HepG2 (cell line): ENCODE measurements around the gene ZNF490. TPM values are rescaled to one million over a fixed set of nuclear protein-coding genes. Genes with fewer than 3 reads are reported as not detected.

Source experiments
- AGO2 ChIP-seq: fragments of 200-400 bp; formaldehyde crosslinking; optimal IDR thresholded peaks from 2 replicates; pipeline ENCODE3; 2017; ENCODE audit warnings: mild to moderate bottlenecking, low read depth, low read length, moderate library complexity
- ELF3 ChIP-seq: IDR thresholded peaks from 2 replicates; pipeline ENCODE4 v1.6.1; 2016; ENCODE audit warnings: missing genetic modification reagents, missing compliant biosample characterization
- GFI1 ChIP-seq: sonication (generic); formaldehyde crosslinking; IDR thresholded peaks from 2 replicates; pipeline ENCODE4 v1.5.0; 2020; ENCODE audit warnings: missing genetic modification reagents, mild to moderate bottlenecking, borderline replicate concordance
- HES4 ChIP-seq: sonication (generic); formaldehyde crosslinking; IDR thresholded peaks from 2 replicates; pipeline ENCODE4 v1.9.0; 2021; ENCODE audit warnings: mild to moderate bottlenecking, missing genetic modification reagents, borderline replicate concordance
- HIVEP1 ChIP-seq: sonication (generic); formaldehyde crosslinking; IDR thresholded peaks from 2 replicates; pipeline ENCODE4 v1.4.0; 2020; ENCODE audit warnings: mild to moderate bottlenecking, missing genetic modification reagents
- KDM5B ChIP-seq: sonication (generic); formaldehyde crosslinking; IDR thresholded peaks from 2 replicates; pipeline ENCODE4 v1.4.0; 2020; ENCODE audit warnings: missing genetic modification reagents, mild to moderate bottlenecking, borderline replicate concordance
- NFE2L1 ChIP-seq: sonication (generic); formaldehyde crosslinking; IDR thresholded peaks from 2 replicates; pipeline ENCODE4 v1.4.0; 2020; ENCODE audit warnings: missing genetic modification reagents, mild to moderate bottlenecking, borderline replicate concordance
- NRL ChIP-seq: sonication (generic); formaldehyde crosslinking; IDR thresholded peaks from 2 replicates; pipeline ENCODE4 v1.5.0; 2020; ENCODE audit warnings: missing genetic modification reagents, mild to moderate bottlenecking, moderate library complexity, borderline replicate concordance
- SYNCRIP ChIP-seq: fragments of 200-400 bp; formaldehyde crosslinking; IDR thresholded peaks from 2 replicates; pipeline ENCODE4 v1.6.1; 2018; ENCODE audit warnings: mild to moderate bottlenecking, low read depth, low read length; ENCODE audit not compliant: insufficient read depth
- ZNF407 ChIP-seq: sonication (generic); formaldehyde crosslinking; IDR thresholded peaks from one replicate; pipeline ENCODE4 v1.5.1; 2020; ENCODE audit warnings: mild to moderate bottlenecking, missing genetic modification reagents; ENCODE audit errors: not compliant biosample characterization
- ZNF512B ChIP-seq: sonication (generic); formaldehyde crosslinking; IDR thresholded peaks from 2 replicates; pipeline ENCODE4 v1.5.1; 2020; ENCODE audit warnings: missing genetic modification reagents, mild to moderate bottlenecking, borderline replicate concordance
- ZNF556 ChIP-seq: sonication (generic); formaldehyde crosslinking; IDR thresholded peaks from 2 replicates; pipeline ENCODE4 v1.4.0; 2020; ENCODE audit warnings: mild to moderate bottlenecking, missing genetic modification reagents, borderline replicate concordance
- ZNF577 ChIP-seq: sonication (generic); formaldehyde crosslinking; IDR thresholded peaks from 2 replicates; pipeline ENCODE4 v1.4.0; 2020; ENCODE audit warnings: mild to moderate bottlenecking, low read depth, missing genetic modification reagents, borderline replicate concordance
- ZNF790 ChIP-seq: sonication (generic); formaldehyde crosslinking; IDR thresholded peaks from 2 replicates; pipeline ENCODE4 v1.8.0; 2022; ENCODE audit warnings: missing genetic modification reagents, mild to moderate bottlenecking, borderline replicate concordance
- polyA plus RNA-seq, 8 experiments: library from polyadenylated mRNA; depleted of rRNA in 3 of 8; stranded (reverse) in 7 of 8; unstranded in 1 of 8; fragments of >200 nt; fragmentation: Illumina TruSeq in 4 of 8; extraction: Trizol in 4 of 8; gene quantifications; 2 replicates each; pipeline versions ENCODE4 v1.2.1 to v1.2.3, GENCODE V29; 2011 to 2016; ENCODE audit warnings: low read depth in 4 of 8, missing spikeins in 1 of 8, mixed read lengths in 1 of 8; ENCODE audit not compliant: insufficient read depth in 1 of 8
- total RNA-seq, 5 experiments: library from RNA; depleted of rRNA; stranded (reverse); fragments of >200 nt; fragmentation: Illumina TruSeq; extraction: Trizol; gene quantifications; 2 replicates each; pipeline ENCODE4 v1.2.3, GENCODE V29; 2016; ENCODE audit warnings: low read depth in 1 of 5
- TF ChIP-seq, protein P1 (sequence below): sonication (generic); formaldehyde crosslinking; IDR thresholded peaks from 2 replicates; pipeline ENCODE4 v1.4.0; 2020; ENCODE audit warnings: missing genetic modification reagents, mild to moderate bottlenecking, borderline replicate concordance

Gene ZNF490
- total and polyA plus RNA-seq, 2 of the 13 experiments (the other 11 are each of a cell fraction or from before 2014, with no cell fraction given): 1.3 to 2.9 TPM

DNA sequence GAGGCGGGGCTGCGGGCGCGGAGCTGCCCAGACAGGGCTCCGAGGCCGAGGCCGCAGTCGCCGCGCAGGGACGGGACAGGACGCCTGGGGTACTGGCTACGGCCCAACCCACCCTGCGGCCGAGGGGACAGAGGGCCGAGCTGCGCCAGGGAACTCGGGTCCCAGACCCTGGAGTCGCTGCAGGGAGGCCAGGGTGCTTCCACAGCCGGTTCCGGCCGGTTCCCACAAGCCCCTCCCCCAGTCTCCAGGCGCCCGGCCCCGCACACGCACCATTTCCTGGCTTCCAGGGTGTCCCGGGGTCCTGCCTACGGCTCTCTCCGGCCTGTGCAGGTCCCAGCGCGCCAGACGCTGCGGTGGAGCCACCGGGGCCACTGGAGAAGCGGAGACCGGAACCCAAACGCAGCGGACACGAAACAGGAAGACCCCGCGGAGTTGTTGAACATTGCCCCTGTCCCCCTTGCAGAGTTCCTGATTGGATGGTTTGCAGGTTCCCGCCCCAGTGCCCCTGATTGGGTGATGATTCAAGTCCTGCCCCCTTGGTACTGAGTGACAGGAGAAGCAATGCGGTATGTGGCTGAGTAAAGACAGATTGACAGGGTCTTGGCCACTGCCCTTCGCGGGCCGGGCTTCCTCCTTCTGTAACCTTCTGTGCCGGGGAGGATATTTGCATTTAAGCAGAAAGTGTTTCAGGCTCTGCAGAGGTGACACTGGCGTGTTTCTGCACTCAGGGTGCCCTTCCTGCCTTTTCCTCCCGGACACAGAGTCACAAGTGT, 59.4 kb downstream of the ZNF490 start, which contains the start of gene ZNF564 (continued):
- TF ChIP-seq, protein P1, sequence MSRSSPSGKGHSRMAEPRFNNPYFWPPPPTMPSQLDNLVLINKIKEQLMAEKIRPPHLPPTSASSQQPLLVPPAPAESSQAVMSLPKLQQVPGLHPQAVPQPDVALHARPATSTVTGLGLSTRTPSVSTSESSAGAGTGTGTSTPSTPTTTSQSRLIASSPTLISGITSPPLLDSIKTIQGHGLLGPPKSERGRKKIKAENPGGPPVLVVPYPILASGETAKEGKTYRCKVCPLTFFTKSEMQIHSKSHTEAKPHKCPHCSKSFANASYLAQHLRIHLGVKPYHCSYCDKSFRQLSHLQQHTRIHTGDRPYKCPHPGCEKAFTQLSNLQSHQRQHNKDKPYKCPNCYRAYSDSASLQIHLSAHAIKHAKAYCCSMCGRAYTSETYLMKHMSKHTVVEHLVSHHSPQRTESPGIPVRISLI (CRISPR knock-in tag): no peak; the same call in 1 of the 2 replicates
- TF ChIP-seq SYNCRIP (no peak), ELF3 (CRISPR knock-in tag) (peak; percentile 59), ZNF577 (CRISPR knock-in tag) (no peak), HES4 (CRISPR knock-in tag) (no peak; the same call in 1 of the 2 replicates), KDM5B (CRISPR knock-in tag) (peak; percentile 89), ZNF407 (CRISPR knock-in tag) (peak; percentile 52), GFI1 (CRISPR knock-in tag) (0 out of 2 replicates have a peak, but pooled peaks have one; percentile 46), NRL (CRISPR knock-in tag) (peak; percentile 81), AGO2 (peak; percentile 44), ZNF790 (CRISPR knock-in tag) (0 out of 2 replicates have a peak, but pooled peaks have one; percentile 13), ZNF556 (peak; percentile 85; the same call in 1 of the 2 replicates), ZNF512B (CRISPR knock-in tag) (no peak), HIVEP1 (CRISPR knock-in tag) (peak; percentile 87; the same call in 1 of the 2 replicates), NFE2L1 (no peak)
